HG02852 (cell line): ENCODE data around the gene DLG2.

ENCODE experiments used
- ATAC-seq: cut with Tn5 transposase; IDR thresholded peaks from one replicate; pipeline ENCODE4 v1.9.1; 2021; ENCODE audit warnings: mild to moderate bottlenecking, moderate library complexity; ENCODE audit not compliant: unreplicated experiment

Gene DLG2

DNA sequence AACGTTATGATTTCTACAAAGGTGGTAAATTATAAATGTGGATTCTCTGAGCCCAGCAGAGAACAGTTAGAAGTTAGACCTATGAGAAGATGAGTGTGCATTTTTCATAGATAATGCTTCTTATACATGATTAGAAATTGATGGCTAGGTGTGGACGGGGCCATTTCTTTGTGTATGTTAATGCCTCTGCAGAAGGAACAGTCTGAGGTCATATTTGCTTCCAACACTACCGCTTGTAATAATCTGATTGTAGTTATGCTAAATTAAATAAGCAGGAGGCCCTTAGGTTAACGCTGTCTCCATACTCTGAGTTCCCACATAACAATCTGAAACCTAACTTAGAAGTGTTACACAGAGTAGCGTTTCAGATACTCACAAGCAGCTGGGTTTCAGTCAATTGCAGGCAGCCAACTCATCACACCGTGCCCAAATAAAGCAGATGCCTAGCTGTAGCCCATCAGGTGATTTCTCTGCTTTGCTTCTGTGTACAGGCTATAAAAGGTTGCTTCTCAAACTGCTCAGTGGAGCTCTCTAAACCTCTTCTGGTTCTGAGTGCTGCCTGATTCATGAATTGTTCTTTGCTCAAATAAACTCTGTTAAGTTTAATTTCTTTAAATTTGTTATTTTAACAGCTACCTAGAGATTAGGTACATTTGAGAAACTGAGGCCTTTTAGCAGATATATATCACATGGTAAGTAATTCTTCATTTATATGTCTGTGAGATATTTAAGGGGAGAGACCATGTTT is 1702.2 kb downstream of the DLG2 start:
- no peak for ATAC-seq

DNA sequence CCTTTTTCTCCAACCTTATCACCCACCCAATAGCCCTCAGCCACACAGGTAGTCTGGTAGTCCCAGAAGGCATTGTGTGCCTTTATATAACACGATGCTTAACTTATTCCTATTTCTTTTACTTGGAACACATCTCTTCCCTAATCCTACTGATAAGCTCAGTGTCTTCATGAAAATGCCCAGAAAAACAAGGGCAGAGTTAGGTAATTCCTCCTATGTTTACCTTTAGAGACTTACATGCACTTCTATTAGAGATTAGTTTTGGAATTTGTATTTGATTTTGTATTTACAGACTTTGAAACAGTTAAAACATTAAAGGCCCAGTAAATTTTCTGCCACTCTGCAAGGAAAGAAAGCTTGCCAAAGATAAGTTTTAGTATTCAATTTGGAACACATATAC is 1703.2 kb downstream of the DLG2 start:
- ATAC-seq: no peak

DNA sequence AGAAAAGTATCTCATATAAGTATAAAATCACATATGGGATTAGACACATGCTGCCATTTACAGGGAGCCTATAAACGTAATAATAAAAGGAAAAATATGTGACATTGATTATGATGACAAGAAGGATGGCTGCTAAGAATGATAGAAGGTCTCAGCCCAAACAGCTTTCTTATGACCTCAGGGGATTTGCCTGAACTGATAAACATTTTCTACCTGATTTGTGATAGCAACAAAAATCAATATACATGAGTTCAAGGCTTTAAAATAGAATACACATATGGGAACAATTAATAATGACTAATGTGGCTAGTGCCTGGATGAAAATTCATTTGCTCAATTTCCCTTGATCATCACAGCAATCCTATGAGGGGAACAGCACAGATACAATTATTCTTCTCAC is 1704.2 kb downstream of the DLG2 start:
- ATAC-seq: no peak

DNA sequence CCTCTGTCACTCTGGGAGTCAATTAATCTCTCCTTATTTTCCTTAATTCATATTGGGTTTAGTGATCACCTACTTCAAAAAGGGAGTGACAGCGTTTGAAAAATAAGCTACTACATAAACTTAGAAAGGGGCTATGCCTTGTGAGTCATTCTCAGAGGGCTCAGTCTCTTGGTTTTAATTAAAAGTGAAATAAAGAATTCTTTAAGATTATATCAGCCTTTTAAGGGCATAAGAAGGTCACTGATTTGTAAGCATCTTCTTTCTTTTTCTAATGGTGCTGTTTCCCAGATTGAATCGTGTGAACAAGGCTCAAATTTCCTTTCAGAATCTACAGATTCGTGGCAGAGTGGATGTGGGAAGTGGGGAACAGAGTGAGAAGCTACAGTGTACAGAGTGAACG is 1704.8 kb downstream of the DLG2 start:
- no peak for ATAC-seq

DNA sequence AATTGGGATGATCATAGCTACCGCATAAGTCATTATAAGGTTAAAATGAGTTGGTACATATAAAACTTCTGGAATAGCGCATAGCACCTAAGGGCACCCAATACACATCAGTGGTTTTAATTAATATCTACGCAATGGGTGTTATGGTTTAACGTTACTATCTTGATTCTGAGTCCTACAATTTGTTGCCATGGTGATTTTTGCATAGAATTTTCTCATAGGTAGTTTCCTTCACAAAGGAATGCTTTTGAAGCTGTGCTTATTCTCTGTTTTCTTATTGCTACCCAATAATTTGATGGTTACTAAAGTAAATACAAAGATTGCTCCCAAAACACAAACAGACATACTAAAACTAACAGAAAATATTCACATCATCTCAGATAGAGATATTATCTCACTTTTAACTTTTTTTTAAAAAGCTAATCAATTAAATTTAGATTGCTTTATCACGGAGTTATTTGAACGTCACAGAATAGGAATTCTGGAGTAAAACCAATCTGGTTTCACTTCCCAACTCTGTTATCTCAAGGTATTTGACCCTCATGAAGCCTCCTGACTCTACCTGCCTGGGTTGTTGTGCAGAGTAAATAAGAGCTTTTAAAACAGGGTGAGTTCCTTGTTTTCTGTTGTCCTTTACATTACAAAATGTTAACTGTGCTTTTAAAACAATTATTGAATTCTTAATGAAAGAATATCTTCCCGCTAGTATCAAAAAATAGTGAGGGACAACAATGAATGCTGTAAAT is 1705.5 kb downstream of the DLG2 start:
- ATAC-seq: no peak

DNA sequence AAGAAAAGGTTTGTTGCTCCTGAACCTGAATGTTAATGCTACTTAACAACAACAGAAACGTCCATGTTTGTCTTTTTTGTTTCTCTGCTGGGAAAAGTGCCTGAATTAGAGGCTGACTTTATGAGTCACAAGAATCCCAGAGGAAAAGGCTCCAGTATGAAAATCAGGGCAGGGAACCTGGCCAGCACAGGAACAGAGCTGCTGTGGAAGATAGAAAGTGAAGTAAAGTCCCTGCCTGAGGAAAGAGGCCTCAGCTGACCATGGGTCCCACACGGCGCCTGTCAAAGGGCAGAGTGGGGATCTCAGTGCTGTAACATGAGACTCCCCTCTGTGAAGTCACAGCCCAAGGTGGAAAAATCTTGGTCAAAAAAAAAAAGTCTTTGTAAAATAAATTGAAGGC is 1708.7 kb downstream of the DLG2 start:
- no peak for ATAC-seq

DNA sequence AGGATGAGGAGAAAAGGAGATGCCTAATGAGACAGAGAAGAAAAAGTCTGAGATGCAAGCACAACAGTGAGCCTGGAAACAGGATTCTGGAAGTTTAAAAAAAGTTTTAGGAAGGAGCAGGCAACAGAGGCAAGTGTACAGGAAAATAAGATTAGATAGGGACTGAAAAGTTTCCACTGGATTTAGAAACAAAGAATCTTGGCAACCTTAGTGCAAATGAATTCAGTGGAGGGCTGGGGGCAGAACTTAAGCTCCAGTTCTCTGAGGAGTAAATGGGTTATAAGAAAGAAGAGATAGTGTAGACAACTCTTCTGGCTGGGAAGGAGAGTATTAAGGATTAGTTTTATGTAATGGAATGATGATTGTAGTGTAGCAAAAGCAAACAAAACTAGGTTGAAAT is 1712.1 kb downstream of the DLG2 start:
- no peak for ATAC-seq

DNA sequence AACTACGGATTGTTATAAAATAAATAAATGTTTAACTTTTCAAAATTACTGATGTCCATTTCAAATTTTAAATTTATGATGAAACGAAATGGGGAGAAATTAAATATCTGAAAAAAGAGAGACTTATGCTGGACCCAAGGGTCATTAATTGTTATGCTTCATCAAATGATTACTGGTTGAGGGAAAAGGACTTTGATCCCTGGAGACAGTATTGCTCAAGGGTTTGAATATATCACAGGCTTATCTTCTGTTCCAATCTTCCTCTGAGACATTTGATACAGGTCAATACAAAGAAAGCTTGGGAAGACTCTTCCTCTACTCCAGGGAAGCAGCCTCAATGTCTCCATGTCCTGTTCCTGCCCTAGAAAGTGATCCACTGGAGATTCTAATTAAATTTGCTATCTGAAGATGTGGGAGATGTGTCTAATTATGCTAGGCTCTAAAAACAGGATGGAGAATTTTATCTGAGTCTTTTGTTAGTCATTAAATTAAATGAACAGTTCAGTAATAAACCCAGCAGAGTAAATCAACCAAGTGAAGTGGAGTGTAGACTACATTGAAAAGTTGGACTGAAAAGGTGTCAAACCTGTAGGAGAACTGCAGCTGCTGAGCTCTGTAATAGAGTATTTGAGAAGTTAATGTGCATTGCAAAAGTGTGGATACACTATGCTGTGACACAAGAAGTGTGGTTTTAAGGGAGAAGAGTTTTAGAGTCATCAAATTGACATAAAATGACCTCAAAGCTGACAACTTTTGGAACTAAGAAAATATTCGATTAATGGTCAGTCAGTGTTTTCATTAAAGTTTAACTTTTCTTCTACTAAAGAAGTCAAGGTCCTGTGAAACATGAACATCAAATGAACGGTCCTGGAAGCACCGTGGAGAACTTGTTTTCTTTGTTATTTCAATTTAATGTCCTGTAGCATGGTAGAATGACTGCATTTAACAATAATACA is 1717.3 kb downstream of the DLG2 start:
- no peak for ATAC-seq

DNA sequence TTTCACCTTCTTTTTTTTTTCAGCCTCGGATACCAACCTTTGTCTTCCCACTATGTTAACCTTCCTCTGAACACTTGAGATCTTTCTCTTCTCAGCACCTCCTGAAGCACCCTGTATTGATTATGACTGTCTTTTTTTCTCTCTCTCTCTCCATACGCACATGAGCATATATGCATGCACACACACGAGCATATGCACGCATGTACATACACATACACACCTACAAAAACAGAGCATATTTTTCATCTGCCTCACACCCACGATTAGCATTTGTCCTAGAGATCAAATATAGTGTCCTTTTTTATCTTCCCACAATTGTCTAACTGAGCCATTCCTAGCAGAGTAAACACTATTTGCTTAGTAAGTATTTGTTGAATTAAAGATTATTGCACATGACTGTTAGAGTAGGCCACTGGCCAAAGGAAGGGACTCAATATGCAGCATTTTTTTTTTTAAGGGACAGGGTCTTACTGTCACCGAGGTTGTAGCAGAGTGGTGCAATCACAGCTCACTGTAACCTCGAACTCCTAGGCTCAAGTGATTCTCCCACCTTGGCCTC is 1718.8 kb downstream of the DLG2 start:
- ATAC-seq: no peak

DNA sequence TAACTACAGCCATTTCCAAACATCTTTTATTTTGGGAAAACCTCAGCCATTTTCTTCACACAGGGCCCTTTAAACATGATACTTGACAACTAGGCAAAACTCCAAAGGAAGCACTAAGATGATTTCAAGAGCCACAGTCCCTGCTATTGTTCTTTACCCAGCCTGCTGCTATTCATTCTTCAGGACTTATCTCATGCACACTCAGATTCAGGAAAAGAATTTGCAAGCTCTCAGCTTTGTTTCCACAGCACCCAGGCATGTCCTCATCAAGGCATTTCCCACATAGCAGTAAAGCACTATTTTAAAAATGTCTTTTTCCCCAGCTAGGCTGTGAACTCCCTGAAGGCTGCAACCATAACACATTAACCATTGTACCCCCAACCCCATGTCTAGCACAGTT is 1731.6 kb downstream of the DLG2 start:
- no peak for ATAC-seq

DNA sequence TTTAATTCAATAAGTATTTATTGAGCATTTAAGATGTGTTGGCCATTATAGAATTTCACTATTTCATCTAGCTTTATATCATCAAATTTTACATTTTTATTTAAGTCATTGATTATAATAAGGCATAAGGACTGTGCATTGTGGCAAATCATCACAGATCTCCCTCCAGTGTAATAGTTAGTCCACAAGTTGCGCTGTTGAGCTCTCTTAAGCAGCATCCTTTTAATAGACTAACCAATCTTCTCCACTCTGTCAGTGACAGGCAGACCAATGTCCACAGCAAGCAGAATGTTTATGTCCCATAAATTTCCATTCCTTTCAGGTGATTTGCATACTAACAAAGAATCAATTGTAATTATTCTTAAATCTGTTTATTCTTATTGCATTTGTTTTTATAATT is 1745.7 kb downstream of the DLG2 start:
- ATAC-seq: no peak

DNA sequence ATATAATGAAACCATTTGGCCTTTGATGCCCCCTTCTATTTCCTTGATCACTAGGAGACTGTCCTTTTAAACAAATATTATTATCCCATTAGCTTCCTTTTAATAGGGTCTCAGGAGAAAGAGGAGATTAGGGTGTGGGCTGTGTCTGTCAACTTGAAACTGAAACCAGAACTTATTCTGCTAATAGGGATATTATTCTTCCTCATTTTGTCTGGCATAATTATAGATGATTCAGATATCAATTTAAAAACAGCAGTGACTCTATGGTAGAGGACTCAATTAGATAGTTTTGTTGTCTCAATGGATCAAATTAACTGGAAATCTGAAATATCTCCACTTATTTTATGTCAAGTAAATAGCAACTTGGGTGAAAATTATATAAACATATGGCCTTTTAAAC is 1756.1 kb downstream of the DLG2 start:
- ATAC-seq: no peak

DNA sequence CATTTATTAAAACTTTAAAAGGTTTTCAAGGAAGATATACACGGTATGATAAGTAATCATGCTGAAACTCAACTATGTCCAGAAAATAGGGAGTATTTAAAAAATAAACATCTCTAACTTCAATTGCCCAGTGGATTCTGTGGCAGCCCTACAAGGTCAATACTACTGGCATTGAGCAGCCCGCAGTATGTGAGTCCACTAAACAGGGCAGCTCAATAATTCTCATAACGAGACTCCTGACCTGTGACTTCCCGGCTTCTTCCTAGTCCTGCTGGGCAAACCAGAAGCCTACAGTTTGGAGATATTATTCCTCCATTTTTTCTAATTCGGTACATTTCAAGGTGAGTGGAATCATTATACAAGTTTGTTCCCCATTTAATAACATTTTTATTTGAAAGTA is 1760.5 kb downstream of the DLG2 start:
- no peak for ATAC-seq

DNA sequence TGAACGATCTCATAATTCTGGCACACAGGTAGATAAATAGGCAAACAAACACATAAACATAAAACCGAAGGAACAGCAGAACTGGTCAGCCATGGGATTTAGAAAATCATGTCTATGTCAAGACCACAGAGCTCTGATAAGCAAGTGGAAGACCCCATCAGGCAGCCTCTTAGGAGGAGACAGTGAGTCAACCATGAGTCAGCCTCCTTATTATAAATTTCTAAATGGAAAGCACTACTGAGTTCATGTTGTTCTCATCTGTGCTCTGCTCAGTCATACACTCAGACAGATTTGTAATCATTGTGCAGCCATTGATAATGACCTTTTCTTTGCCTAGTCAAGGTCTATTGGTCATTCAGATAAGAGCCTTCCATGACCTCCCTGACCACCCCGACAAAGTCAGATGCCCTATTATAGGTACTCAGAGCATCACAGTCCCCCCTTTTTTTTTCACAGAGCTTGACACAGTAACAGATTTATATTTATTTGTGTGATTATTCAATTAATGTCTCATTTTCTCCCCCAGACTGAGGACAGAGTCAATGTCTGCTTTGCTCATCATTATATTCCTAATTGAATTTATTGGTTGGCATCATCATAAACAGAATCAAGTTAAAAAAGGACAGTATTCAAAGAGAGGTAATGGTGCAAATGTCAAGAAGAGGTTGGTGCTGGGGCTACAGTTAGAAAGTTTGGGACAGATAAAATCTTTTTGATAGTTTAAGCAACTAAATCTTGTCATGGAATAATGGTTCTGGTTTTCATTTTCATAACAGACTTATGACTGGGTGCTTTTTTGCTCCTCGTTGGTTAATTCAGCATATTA is 1761.3 kb downstream of the DLG2 start:
- ATAC-seq: no peak

DNA sequence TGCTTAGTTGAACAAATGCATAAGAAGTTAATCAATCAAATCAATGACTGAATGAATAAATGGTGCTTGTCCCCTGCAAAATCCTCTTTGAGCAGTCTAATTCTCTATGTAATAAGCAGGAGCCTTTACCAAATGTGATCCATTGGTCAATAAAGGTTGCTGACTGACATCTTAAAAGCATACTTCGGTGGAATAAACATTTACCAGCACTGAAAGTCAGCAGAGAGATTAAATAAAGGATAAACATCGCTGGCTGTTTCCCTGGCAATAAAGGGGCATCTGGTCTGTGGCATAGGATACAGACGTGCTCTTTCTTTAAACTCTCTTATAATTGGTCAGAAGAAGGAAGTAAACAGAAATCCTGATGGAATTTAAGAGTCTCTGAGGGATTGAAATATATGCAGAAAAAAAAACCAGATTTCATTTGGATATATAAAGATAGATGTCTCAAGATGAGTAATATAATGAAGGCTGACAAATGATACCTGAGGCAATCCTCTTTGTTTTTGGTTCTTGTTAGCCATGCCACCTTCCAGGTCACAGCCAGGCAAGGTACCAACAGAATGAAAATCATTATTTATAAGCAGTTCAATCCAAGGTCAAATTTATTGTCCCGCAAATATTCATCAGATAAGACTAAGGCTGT is 1762.6 kb downstream of the DLG2 start:
- no peak for ATAC-seq

DNA sequence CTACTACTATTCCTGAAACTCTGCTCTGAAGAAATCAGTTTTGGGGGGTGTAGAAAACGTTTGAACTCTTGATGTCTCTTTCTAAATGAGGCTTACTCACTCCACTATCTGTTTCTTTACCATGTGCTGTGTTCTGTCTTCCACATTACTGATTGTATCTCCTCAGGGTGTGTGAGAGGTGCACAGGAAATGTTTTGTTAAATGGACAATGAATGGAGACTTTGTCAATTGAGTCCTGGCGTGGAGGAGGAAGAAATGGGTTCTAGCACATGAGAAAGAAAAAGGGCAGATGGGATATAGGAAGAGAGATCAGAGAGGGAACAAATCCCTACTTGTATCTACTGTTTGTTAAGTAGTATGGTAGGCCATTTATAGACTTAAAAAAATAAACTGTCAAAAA is 1763.9 kb downstream of the DLG2 start:
- no peak for ATAC-seq

DNA sequence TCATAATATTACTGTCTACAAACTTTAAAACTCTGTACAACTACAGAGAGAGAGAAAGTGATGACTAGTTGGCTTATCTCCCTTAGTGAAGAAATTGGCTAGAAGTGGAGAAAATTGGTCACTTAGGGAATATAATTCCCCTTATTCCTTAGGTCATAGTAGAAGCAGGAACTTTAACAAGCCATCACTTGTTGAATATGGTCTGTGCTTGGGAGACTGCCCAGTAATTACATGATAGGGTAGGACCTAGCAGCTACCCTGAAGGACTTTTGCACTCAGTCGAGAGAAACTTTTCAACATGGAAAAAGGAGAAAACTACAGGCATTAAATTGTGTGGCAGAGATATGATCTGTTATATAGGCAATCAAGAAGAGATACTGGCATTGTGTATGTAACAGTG is 1764.5 kb downstream of the DLG2 start:
- no peak for ATAC-seq

DNA sequence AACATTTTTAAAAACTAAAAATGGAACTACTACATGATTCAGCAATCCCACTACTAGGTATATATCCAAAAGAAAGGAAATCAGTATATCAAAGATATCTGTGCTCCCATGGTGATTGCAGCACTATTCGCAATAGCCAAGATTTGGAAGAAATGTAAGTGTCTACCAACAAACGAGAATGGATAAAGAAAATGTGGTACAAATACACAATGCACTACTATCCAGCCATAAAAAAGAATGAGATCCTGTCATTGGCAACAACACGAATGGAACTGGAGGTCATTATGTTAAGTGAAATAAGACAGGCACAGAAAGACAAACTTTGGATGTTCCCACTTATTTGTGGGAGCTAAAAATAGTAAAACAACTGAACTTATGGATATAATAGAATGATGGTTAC is 1765.1 kb downstream of the DLG2 start:
- no peak for ATAC-seq

DNA sequence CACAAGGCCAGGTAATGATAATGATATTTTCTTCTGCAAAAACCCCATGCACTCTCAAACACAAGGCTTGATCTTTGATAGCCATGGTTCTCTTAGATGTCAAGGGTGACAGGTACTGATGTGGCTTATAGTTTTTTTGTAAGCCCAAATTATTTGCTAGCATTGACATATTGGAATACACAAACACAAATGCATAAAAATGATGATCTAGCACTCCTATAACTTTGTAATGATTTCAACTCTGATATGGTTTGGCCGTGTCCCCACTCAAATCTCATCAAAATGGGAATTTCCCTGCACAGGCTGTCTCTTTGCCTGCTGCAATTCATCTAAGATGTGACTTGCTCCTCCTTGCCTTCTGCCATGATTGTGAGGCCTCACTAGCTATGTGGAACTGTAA is 1768.5 kb downstream of the DLG2 start:
- no peak for ATAC-seq

DNA sequence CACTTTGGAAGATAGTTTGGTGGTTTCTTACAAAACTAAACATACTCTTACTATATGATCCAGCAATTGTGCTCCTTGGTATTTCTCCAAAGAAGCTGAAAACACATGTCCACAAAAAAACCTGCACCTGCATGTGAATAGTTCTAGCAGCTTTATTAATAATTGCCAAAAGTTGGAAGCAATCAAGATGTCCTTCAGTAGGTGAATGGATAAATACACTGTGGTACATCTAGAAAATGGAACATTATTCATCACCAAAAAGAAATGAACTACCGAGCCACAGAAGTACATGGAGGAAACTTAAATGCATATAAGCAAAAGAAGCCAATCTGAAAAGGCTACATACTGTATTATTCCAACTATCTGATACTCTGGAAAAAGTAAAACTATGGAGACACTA is 1771.9 kb downstream of the DLG2 start:
- no peak for ATAC-seq
